GM19397 (cell line): ENCODE data around the gene C19orf73.
A peak's percentile ranks its signal among the peaks of the same experiment; 100 is the strongest.
"Not testable (repeated sequence)": the region's sequence is repeated elsewhere in the genome, so short reads cannot be mapped to it uniquely, and the experiment has no call there.

Source experiments
- ATAC-seq: cut with Tn5 transposase; IDR thresholded peaks from one replicate; pipeline ENCODE4 v1.9.1; 2021; ENCODE audit warnings: mild to moderate bottlenecking, moderate library complexity; ENCODE audit not compliant: unreplicated experiment

Gene C19orf73

DNA sequence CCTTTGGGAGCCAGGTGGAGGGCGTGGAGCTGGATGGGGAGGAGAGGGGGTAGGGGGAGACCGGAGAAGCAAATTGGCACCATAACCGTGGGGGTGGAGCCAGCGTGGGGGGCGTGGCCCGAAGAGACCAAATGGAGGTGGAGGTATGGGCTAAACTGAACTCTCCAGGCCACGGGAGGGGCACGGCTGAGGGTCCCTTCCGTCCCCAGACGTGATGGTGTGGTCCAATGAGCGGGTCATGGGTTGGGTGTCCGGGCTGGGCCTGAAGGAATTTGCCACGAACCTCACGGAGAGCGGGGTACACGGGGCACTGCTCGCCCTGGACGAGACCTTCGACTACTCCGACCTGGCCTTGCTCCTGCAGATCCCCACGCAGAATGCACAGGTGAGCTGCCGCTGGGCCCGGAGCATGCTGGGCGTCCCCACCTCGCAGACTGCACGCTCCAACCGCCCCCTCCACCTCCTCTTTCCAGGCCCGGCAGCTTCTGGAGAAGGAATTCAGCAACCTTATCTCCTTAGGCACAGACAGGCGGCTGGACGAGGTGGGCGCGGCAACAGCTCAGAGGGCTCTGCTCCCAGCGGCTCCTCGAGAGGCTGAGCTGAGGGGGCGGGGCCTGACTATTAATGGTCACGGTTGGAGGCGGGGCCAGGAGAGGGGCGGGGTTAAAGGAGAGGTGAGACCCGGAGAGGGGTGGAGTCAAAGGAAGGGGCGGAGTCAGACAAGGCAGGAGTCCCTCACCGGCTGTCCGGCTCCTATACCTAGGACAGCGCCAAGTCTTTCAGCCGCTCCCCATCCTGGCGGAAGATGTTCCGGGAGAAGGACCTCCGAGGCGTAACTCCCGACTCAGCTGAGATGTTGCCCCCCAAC, 30.1 kb upstream of the C19orf73 start:
- no peak for ATAC-seq

DNA sequence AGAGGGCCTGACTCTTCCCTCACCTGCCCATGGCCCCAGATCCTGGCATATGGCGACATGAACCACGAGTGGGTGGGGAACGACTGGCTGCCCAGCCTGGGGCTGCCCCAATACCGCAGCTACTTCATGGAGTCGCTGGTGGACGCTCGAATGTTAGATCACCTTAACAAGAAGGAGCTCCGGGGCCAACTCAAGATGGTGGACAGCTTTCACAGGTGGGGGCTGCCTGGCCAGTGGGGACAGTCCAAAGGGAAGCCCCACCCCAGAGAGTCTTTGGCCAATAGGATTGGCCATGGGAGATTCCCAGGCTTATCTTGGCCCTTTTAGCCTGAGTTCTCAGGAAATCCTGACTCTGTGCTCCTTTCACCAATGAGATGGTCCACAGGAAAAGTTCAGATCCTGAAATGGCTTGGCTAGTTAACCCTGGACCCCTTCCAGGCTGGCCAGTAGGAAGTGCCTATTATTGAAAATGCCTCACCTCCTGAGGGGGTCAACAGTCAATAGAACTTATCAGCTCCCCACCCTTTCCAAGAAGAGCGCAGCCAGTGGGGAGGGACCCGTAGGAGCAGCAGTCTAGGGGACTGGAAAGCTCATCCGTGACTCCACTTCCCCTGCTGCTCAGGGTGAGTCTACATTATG, 29.2 kb upstream of the C19orf73 start:
- ATAC-seq, result no peak

DNA sequence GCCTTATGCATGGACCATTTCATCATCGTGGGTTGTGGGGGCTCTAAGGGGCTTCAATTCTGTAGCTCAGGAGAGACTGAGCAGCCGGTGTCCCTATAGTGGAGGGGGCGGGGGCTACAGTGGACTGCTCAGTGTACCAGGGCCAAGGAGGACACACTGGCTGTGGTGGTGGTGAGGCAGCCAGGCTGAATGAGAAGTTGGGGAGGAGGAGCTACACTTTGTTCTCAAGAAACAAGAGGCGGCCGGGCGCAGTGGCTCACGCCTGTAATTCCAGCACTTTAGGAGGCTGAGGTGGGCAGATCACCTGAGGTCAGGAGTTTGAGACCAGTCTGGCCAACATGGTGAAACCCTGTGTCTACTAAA, 27.4 kb upstream of the C19orf73 start:
- ATAC-seq, result not testable (repeated sequence)

DNA sequence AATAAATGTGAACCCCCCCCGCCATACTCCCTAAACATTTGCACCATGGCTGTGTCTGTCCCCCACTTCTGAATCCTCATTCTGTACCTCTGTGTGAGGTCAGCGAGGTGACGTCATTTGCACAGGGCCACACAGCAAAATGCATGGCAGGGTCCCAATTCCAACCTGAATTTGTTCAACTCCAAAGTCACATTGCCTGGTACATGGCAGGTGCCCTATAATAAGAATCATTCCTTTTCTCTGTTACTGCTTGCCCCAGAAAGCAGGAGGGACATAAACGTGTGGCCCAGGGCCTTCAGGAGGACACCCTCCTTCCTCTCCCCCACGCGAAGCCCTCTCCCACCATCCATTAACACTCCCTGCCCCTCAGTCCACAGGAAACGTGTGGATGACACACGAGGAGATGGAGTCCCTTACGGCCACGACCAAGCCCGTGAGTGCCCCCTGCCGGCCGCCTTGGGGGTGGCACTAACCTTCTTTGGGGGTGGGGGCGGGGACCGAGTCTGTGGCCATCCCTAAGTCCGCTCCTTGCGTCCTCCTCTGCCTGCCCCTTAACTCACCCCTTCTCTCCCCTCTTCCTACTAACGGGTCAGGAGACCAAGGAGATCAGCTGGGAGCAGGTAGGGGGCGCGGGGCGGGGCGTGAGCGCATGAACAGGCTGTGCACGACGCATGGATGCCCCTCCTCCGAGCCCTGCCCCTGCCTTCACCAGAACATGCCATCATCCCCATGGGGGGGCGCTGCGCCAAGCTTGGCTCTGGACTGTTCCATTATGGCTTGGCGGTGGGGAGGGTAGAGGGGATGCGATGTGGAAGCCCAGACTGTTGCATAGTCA, 26.8 kb upstream of the C19orf73 start:
- no peak for ATAC-seq

DNA sequence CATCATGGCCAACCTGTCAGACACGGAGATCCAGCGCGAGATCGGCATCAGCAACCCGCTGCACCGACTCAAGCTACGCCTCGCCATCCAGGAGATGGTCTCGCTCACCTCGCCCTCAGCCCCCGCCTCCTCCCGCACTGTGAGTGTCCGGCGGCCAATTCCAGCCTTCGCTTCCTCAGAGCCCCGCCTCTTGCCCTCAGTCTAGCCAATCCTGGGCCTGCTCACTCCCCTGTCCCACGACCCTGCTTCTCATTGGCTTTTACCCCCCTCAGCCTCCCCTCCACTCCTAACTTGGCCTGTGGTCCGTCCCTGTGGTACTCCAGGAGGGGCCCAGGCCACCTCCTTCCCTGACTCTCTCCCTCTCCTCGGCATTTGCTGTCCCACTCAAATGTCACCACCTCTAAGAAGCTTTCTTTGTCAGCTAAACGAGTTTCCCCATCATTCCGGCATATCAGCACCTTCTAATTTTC, 24.0 kb upstream of the C19orf73 start:
- ATAC-seq, result peak; percentile 74

DNA sequence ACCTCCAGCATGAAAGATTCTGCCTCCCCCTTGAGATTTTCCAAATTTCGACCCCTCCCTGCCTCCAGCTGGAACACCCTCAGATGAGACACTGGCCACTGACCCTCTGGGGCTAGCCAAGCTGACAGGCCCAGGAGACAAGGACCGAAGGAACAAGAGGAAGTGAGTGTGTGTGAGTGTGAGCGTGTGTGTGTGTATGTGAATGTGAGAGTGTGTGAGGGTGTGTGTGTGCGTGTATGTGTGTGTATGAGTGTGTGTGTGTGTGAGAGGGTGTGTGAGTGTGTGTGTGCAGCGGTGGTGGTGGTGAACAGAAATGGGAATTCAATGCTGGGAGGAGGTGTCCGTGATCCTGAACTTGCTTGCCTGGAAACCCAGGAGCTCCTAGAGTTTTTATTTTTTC, 22.4 kb upstream of the C19orf73 start:
- ATAC-seq, result no peak

DNA sequence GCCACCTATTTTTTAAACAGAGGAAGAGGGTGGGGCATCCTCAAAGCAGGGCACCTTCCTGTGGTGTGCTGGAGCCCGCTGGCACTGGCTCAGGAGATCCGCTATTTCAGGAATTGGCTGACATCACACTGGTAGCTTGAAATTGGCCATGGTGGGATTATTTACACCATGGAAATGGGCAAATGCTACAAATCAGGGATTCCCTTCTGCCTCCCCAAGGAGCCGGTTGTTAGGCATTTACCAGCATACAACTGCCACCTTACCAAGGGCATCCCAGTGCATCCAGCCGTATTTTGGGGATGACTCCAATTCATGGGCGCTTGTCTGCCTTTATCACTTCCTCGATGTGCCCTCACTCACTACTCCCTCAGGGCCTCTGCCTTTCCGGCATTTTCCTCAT, 22.0 kb upstream of the C19orf73 start:
- no peak for ATAC-seq

DNA sequence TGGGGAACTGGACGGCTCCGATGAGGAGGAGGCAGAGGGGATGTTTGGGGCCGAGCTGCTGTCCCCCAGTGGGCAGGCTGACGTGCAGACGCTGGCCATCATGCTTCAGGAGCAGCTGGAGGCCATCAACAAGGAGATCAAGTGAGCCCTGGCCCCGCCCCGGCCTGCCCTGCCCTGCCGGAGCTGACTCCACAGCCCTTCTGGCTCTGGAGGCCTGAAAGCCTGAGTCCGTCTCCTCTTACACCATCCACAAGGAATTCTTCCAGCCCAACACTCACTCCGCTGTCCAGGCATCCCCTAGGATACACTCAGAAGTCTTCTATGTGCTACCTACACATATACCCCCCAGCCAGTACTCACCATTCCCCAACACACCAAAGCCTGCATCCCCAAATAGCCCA, 17.8 kb upstream of the C19orf73 start:
- no peak for ATAC-seq

DNA sequence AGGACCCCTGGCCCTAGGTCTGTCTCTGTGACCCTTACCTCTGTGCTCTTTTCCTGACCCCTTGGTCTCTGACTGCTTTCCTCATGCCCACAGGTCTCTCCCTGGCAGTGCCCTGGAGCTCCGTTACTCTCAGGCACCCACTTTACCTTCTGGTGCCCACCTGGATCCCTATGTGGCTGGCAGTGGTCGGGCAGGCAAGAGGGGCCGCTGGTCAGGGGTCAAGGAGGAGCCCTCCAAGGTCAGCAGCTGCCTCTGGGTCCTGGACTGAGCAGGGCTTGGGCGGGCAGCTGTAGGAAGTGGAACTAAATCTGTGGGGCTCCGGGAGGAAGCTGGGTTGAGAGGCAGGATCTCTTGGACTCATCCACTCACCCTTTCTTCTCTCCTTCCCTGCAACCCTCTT, 16.7 kb upstream of the C19orf73 start:
- no peak for ATAC-seq

DNA sequence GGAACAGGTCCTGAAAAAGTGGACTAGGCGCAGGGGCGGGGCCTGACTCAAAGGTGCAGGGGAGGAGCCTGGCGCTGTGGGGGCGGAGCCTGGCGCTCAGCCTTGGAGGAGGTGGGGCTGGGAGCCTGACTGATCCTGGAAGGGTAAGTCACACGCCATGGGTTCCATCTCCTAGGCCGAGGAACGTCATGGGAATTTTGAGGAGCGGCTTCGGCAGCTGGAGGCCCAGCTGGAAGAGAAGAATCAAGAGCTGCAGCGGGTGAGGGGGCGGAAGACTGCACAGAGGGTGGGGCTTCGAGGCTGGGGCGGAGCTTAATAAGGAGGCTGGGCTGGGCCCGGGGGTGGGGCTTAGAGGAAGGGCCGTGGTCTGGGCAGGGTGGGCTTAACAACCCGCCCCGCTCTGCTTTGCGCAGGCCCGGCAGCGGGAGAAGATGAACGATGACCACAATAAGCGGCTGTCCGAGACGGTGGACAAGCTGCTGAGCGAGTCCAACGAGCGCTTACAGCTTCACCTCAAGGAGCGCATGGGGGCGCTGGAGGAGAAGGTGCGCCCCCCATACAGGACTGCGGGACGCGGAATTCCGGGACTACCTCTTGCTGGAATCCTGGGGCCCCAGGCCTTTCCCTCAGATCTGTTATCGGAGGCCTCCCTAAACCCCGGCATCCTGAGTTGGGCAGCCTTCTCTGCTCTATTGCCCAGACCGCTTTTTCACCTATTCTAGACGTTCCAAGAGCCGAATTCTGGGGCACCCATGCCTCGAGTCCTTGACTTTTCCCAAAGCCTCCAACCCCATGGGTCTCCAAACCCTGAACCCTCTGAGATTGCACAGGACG, 14.9 kb upstream of the C19orf73 start:
- ATAC-seq, result no peak

DNA sequence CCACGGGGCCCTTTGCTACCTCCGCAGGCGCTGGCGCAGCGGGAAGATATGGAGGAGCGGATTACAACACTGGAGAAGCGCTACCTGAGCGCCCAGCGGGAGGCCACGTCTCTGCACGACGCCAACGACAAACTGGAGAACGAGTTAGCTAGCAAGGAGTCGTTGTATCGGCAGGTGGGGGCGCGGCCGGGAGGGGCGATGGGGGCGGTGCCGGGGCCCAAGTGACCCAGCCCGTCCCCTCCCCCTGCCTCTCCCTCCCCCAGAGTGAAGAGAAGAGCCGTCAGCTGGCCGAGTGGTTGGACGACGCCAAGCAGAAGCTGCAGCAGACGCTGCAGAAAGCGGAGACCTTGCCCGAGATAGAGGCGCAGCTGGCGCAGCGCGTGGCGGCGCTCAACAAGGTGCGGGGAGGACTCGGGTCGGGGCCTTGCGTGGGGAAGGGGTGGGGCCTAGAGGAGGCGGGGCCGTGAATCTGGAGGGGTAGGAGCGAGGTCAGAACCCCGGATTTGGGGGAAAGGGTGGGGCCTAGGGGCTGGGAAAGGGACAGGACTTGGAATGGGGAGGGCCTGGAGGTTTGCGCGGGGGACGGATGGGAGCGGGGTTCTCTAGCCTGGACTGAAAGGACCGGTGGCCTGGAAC, 14.1 kb upstream of the C19orf73 start:
- no peak for ATAC-seq

DNA sequence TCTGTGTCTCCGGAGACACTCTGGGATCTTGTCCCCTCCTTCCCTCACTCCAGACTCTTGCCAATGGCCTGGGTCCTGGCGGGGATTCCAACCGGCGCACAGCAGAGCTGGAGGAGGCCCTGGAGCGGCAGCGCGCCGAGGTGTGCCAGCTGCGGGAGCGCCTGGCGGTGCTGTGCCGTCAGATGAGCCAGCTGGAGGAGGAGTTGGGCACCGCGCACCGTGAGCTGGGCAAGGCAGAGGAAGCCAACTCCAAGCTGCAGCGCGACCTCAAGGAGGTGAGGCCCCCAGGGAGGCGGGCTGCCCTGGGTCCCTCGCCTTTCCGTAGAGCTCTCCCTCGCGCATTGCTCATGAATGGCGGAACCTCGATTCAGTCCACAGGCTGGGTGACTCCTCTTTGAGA, 11.4 kb upstream of the C19orf73 start:
- ATAC-seq, result no peak

DNA sequence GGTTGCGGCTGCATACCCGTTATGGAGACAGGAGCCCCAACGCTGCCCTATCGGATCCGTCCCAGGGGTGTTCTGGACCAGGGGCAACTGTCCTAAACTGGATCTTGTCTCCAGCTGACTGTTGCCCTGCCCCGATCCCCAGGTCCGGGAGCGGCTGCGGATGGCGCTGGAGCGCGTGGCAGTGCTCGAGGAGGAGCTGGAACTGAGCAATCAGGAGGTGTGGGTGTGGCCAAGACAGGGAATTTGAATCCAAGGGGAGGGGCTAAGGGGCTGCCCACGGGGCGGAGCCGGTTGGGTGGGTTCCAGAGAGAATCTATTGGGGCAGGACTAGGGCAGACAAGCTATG, 10.3 kb upstream of the C19orf73 start:
- ATAC-seq, result no peak

DNA sequence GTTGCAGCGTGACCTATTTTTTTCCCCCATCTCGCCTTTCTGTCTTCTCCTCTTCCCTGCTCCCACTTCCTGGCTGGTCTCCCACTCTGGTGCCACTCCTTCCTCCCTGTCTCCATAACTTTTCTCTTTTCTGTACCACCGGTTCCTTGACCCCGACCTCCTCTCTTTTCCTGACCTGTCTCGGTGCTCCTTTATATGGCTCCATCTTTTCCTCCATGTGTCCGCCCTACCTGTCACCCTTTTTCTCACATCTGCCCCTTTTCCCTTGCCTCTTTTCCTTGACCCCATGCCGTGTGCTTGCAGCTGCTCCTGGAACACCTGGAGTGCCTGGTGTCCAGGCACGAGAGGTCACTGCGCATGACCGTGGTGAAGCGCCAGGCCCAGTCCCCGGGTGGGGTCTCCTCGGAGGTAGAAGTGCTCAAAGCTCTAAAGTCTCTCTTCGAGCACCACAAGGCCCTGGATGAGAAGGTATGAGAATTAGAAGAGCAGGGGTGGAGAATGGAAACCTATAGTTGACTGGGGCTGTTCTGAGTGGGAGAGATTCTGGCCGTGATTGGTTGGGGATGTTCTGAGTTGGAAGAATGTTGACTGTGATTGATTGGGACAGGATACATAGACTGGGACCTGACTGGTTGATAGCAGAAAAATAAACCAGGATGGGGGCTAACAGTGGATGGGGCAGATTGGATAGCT, 9.7 kb upstream of the C19orf73 start:
- ATAC-seq, result no peak

DNA sequence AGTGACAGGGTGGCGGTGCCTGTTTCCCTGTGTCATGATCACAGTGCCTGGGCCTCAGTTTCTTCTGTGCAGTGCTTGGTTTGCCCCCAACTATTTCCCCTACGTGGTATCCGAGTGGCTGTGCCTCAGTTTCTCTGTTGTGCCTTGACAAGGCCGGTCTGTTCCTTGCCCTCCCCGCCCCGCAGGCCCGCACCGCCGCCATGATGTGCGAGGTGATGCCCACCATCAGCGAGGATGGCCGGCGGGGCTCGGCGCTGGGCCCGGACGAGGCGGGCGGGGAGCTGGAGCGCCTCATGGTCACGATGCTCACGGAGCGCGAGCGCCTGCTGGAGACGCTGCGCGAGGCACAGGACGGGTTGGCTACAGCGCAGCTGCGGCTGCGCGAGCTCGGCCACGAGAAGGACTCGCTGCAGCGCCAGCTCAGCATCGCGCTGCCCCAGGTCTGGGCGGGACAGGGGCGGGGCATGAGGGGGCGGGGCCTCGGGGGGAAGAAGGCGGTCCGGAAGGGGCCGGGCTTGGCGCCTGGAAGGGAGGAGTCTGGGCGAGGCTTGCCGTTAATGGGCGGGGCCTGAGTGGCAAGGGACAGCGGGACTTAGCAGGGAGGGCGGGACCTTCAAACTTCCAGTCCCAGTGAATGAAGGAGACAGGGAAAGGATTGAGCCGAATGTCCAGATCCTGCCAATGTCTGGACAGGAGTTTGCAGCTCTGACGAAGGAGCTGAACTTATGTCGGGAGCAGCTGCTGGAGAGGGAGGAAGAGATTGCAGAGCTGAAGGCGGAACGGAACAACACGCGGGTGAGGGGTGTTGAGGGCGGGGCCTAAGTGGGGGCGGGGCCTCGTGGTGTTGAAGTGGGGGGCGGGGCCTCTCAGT, 9.0 kb upstream of the C19orf73 start:
- peak; percentile 89 for ATAC-seq

DNA sequence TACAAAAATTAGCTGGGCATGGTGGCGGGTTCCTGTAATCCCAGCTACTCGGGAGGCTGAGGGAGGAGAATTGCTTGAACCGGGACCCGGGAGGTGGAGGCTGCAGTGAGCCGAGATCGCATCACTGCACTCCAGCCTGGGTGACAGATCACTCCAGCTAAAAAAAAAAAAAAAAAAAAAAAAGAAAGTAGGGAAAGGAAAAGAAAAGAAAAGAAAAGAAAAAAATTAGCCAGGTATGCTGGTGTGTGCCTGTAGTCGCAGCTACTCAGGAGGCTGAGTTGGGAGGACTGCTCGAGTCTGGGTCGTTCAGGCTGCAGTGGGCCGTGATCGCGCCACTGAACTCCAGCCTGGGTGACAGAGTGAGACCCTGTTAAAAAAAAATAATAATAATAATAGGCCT, 8.3 kb upstream of the C19orf73 start:
- not testable (repeated sequence) for ATAC-seq

DNA sequence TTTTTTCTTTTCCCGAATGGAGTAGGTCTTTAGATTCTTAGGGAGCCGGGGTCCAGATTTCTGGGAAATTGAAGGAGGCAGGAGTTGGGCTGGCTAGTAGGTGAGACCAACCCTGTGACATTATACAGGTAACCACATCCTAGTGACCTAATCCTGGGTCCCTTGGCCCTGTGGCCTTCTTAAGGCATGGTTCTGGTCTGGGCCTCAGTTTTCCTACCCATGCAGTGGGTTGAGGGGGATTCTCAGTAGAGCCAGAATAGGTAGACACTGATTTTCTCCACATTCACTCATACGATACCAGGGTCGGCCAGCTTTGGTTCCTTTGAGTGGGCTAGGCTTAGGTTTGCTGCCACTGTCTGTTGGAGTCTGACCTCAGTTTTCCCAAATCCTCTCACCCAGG, 7.6 kb upstream of the C19orf73 start:
- no peak for ATAC-seq

DNA sequence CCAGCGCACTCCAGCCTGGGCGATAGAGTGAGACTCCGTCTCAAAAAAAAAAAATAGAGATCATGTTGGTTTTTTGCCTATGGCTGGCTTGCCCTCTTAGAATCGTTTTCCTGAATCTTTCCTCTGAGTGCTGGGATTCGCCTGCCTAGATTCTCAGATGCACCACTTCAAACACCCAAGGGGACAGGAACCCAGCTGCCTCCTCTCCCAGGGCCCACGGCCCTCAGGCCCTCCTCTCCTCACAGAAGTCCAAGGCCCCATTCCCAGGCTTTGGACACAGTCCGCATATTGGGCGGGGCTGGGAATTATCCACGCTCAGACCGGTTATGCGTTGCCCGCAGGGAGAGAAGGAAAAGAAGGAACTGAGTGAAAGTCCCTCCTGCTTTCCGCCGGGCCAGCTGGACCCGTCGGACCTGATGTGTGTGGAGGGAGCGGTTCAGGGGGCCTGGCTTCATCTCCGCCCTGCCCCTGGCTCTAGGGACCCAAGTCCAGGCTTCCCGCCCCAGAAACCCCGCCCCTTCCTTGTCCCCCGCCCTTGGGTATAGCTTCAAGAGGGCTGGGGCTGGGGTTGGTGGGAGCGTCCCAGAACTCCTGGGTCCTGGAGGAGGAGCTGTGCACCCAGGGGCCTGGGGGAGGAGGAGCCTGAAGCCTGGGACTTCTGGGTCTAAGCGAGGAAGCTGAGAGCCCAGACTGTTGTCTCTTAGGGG, 6.2 kb upstream of the C19orf73 start:
- ATAC-seq, result no peak
